ENCODE data around the gene BAHCC1.

DNA sequence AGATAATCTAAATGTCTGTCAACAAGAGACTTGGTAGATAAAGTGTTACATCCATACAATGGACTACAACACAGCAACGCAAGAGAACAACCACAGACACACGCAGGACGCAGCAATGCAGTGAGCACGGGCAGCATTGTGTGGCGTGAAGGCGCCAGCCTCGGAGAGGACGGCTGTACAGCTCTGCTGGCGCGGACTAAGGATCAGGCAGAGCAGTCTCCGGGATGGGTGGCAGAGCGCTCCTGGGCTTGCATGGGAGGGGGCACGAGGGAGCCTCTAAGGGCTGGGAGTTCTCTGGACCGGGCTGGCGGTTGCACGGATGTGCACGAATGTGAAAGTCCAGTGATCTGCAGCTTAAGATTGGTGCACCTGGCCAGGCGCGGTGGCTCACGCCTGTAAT is 82.9 kb downstream of the BAHCC1 start:
- TF ChIP-seq POLR2A (IDR thresholded peaks at IDR 0.05; ENCODE audit: low read depth, low read length) = no peak
- TF ChIP-seq TAF1 (IDR thresholded peaks at IDR 0.05; ENCODE audit: borderline replicate concordance, low read depth, low read length) = no peak
- no peak for TF ChIP-seq POLR2AphosphoS5 (IDR thresholded peaks at IDR 0.05; ENCODE audit: low read depth, low read length)

Data from GM12892 (cell line).